ENCODE data around the gene FOXI3.

FOXI3 gene

DNA sequence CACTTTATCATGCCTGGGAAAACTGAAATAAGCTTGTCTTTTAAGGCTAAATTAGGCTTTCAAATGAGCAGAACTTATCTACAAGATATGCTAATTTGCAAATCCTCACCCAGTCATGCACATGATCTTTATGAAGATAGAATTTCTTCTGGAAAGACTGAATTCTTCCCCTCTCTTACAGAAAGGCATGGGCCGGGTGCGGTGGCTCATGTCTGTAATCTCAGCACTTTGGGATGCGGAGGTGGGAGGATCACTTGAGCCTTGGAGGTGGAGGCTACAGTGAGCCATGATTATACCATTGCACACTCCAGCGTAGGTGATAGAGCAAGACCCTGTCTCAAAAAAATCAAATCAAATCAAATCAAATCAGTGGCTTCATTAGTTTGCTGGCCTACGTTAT lies 11.7 kb upstream of the FOXI3 start:
- no peaks in the 10 kb centered on the region for H3K27me3 ChIP-seq (ENCODE audit: low read depth, low read length)
- no peak overlapping the region for H3K4me3 ChIP-seq (ENCODE audit: low read depth in 1 of 2, low read length in 2 of 2)
- no peak overlapping the region for H3K27ac ChIP-seq (ENCODE audit: low read length)

DNA sequence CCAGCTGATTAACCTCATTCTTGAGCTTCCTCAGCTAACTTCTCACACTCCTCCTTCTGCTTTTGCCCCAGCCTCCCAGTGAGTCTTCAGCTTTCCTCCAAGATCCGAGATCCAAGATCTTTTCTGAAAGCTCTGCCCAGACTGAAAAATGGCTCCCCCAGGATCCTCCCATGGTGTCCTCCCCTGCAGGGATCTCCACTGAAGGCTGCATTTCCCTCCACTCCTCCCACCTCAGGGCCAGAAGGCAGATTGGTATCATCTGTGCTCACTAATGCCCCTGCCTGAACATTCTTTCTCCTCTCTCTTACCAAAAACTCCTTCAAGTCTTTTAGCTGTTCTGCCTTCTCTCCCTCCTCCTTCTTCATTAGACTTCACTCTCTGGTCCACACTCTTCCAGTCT lies 6.1 kb upstream of the FOXI3 start:
- Histone ChIP-seq H3K36me3 (ENCODE audit: control insufficient read depth in 1 of 2, insufficient read depth in 2 of 2, low read length in 2 of 2) (no peaks in the 10 kb centered on the region), H3K27me3 (ENCODE audit: low read depth, low read length) (peaks cover 4% of the 10 kb centered on the region), H3K27ac (ENCODE audit: low read length) (no peak overlapping the region), H3K4me1 (ENCODE audit: control insufficient read depth in 1 of 2, insufficient read depth in 2 of 2, low read length in 2 of 2) (no peaks in the 10 kb centered on the region), H3K9me3 (ENCODE audit: control insufficient read depth in 1 of 2, low read length in 2 of 2) (no peaks in the 10 kb centered on the region), H3K4me3 (ENCODE audit: low read depth in 1 of 2, low read length in 2 of 2) (no peak overlapping the region)

More for the DNA sequence above, 11.7 kb upstream of the FOXI3 start:
- Histone ChIP-seq H3K36me3 (ENCODE audit: control insufficient read depth in 1 of 2, insufficient read depth in 2 of 2, low read length in 2 of 2) (no peaks in the 10 kb centered on the region), H3K4me1 (ENCODE audit: control insufficient read depth in 1 of 2, insufficient read depth in 2 of 2, low read length in 2 of 2) (no peaks in the 10 kb centered on the region), H3K9me3 (ENCODE audit: control insufficient read depth in 1 of 2, low read length in 2 of 2) (no peaks in the 10 kb centered on the region)

DNA sequence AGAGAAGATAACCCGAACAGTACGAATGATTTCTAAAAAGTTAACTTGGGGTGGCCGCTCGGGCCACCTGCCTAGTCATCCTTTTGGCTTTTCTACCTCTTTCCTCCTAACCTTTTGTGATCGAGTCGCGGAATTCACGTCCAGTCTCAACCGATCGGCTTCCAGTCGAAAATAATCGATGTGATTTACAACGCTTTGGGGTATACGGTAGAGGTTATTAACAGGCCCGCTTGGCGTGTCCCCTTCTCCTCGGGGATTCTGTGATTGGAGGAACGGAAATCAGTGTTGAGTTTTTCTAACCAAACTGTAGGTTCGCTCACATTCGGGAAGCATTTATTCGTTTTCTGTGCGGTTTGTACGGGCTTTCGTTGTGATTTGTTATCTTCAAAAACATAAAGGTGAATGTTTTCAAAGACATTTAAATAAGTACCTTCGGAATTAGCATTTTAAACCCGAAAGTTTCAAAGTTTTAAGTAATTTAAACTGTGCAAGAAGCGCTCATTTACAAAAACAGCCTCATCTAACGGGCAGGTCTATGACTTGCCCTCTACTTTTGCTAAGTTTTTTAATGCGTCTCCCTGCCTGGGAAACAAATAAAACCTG lies 588 bp upstream of the FOXI3 start:
- peaks cover 23% of the 10 kb centered on the region for H3K27me3 ChIP-seq (ENCODE audit: low read depth, low read length)
- H3K27ac ChIP-seq (ENCODE audit: low read length): no peak overlapping the region
- no peaks in the 10 kb centered on the region for H3K9me3 ChIP-seq (ENCODE audit: control insufficient read depth in 1 of 2, low read length in 2 of 2)
- no peaks in the 10 kb centered on the region for H3K36me3 ChIP-seq (ENCODE audit: control insufficient read depth in 1 of 2, insufficient read depth in 2 of 2, low read length in 2 of 2)
- H3K4me1 ChIP-seq (ENCODE audit: control insufficient read depth in 1 of 2, insufficient read depth in 2 of 2, low read length in 2 of 2): peaks cover 0 to 10% of the 10 kb centered on the region in 2 donors
- H3K4me3 ChIP-seq (ENCODE audit: low read depth in 1 of 2, low read length in 2 of 2): no peak overlapping the region

DNA sequence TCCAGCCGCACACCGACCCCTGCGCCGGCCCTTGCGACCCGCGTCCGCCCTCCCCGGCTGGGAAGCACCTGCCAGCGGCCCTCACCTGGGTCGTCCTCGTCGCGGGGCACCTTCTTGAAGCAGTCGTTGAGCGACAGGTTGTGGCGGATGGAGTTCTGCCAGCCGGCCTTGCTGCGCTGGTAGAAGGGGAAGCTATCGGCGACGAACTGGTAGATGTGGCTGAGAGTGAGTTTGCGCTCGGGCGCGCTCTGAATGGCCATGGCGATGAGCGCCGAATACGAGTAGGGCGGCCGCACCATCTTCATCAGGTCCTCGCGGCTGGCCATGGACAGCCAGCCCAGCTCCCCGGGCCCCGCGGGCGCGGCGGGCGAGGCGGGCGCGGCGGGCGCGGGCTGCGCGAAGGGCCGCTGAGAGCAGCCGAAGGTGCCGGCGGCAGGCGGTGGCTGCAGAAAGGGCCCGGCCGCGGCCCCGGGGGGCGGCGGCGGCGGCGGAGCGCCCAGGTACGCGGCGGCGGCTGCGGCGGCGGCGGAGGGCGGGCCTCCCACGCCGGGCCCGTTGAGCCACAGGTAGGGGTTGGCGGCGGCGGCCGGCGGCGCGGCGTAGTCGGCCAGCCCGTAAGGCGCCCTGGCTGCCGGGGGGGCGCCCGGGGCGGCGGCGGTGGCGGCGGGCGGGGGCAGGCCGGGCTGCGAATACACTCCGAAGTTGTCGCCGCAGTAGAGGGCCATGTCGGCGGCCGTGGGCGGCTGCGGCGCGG lies 505 bp downstream of the FOXI3 start:
- H3K27ac ChIP-seq (ENCODE audit: low read length): no peak overlapping the region
- H3K4me1 ChIP-seq (ENCODE audit: control insufficient read depth in 1 of 2, insufficient read depth in 2 of 2, low read length in 2 of 2): peaks cover 0 to 10% of the 10 kb centered on the region in 2 donors
- H3K9me3 ChIP-seq (ENCODE audit: control insufficient read depth in 1 of 2, low read length in 2 of 2): no peaks in the 10 kb centered on the region
- H3K4me3 ChIP-seq (ENCODE audit: low read depth in 1 of 2, low read length in 2 of 2): no peak overlapping the region
- H3K36me3 ChIP-seq (ENCODE audit: control insufficient read depth in 1 of 2, insufficient read depth in 2 of 2, low read length in 2 of 2): no peaks in the 10 kb centered on the region
- H3K27me3 ChIP-seq (ENCODE audit: low read depth, low read length): peaks cover 23% of the 10 kb centered on the region

DNA sequence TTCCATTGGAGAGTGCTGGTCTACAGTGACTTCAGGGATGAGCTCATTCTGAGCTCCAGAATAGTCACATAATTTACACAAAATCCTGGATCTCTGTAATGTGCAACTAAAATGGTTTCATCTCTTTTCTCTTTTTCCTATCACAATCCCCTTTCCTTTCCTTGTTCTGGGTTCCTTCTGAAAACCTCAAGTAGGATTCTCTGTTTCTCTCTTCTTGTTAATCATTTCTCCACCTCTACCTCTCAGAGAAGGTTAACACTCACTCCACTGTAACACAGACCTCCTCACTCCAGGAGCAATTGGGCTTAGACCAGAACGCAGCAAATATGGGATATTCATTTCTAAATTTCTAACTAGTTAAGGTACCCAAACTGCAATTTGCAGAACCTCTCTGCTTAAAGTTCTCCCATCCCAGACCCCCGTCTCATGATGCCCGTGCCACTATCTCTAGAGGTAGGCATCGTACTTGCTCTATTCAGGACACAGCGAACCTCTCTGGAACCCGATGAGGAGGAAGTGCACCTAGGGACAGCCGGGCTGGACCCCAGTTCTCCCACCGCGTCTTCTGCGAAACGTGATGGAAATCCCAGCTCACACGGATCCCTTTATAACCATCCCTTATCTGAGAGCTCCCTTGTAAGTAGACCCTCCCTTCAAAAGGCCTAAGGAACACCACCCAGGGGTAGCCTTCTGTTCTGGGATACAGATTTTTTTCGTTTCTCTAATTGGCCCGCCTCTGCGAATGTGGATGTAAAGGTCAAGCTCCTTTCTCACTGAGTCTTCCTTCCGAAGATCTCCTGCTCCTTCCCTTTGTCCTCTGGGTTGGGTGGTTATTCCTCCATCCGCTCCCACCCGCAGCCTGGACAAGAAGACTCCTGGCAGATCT lies 1.3 kb downstream of the FOXI3 start:
- Histone ChIP-seq H3K36me3 (ENCODE audit: control insufficient read depth in 1 of 2, insufficient read depth in 2 of 2, low read length in 2 of 2) (no peaks in the 10 kb centered on the region), H3K27me3 (ENCODE audit: low read depth, low read length) (peaks cover 23% of the 10 kb centered on the region), H3K27ac (ENCODE audit: low read length) (no peak overlapping the region), H3K4me3 (ENCODE audit: low read depth in 1 of 2, low read length in 2 of 2) (no peak overlapping the region), H3K9me3 (ENCODE audit: control insufficient read depth in 1 of 2, low read length in 2 of 2) (no peaks in the 10 kb centered on the region), H3K4me1 (ENCODE audit: control insufficient read depth in 1 of 2, insufficient read depth in 2 of 2, low read length in 2 of 2) (peaks cover 0 to 10% of the 10 kb centered on the region in 2 donors)

DNA sequence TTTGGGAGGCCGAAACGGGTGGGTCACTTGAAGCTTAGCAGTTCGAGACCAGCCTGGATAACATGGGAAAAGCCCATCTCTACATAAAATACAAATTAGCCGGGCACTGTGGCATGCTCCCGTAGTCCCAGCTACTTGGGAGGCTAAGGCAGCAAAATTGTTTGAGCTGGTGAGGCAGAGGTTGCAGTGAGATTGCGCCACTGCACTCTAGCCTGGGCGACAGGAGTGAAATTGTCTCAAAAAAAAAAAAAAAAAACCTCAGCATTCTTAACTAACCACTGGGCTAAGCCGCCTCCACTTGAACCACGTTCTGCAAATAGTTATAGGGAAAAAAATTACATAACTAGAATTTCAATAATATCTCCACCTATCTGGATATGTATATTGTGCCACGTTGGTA lies 2.3 kb downstream of the FOXI3 start:
- Histone ChIP-seq H3K4me1 (ENCODE audit: control insufficient read depth in 1 of 2, insufficient read depth in 2 of 2, low read length in 2 of 2) (peaks cover 0 to 10% of the 10 kb centered on the region in 2 donors), H3K27me3 (ENCODE audit: low read depth, low read length) (peaks cover 23% of the 10 kb centered on the region), H3K4me3 (ENCODE audit: low read depth in 1 of 2, low read length in 2 of 2) (no peak overlapping the region), H3K36me3 (ENCODE audit: control insufficient read depth in 1 of 2, insufficient read depth in 2 of 2, low read length in 2 of 2) (no peaks in the 10 kb centered on the region), H3K9me3 (ENCODE audit: control insufficient read depth in 1 of 2, low read length in 2 of 2) (no peaks in the 10 kb centered on the region), H3K27ac (ENCODE audit: low read length) (no peak overlapping the region)

DNA sequence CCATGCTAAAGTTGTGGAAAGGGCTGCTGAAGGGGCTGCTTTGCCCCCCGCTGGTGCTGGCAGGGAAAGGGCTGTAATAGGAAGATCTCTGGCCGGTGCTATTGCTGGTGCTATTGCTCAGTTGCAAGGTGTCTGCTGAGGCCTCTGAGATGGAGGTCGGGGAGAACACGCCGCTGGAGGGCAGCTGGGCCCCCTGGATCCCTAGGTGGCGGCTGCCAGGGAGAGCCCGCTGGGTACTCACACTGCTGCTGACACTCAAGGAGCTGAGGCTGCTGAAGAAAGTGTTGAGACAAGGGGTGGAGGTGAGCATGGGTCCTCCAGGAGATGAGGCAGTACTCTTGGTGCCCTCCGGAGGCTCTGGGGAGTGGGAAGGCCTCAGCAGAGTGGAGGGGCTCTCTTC lies 4.2 kb downstream of the FOXI3 start:
- Histone ChIP-seq H3K9me3 (ENCODE audit: control insufficient read depth in 1 of 2, low read length in 2 of 2) (no peaks in the 10 kb centered on the region), H3K27me3 (ENCODE audit: low read depth, low read length) (peaks cover 15% of the 10 kb centered on the region), H3K36me3 (ENCODE audit: control insufficient read depth in 1 of 2, insufficient read depth in 2 of 2, low read length in 2 of 2) (no peaks in the 10 kb centered on the region), H3K4me3 (ENCODE audit: low read depth in 1 of 2, low read length in 2 of 2) (no peak overlapping the region), H3K4me1 (ENCODE audit: control insufficient read depth in 1 of 2, insufficient read depth in 2 of 2, low read length in 2 of 2) (peaks cover 0 to 10% of the 10 kb centered on the region in 2 donors), H3K27ac (ENCODE audit: low read length) (no peak overlapping the region)

DNA sequence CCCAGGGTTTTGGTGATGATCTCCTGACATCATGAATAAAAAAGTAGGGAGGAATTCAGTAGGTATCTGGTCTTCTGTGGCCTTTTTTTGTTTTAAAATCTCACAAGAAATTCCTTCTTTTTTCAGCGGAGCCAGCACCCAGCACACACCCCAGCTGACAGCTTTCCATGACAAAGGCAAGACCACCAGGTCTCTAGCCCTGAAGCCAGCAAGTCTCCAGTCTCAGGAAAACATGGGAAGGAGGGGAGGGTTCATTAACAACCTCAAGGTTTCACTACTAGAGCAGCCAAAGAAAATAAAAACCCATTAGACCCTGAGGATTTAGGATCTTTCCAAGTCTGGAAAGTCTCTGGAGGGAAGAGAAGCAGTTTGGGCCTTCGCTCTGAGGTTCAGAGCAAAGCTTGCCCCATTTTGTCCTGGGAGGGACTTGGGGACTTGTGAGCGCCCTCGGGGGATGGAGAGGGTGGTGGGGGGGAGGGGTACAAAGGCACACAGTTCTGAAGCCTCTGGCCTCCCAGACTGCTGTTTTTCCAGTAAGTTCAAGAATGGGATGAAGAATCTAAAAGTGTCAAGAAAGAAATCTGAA lies 9.0 kb downstream of the FOXI3 start:
- H3K9me3 ChIP-seq (ENCODE audit: control insufficient read depth in 1 of 2, low read length in 2 of 2): no peaks in the 10 kb centered on the region
- no peaks in the 10 kb centered on the region for H3K4me1 ChIP-seq (ENCODE audit: control insufficient read depth in 1 of 2, insufficient read depth in 2 of 2, low read length in 2 of 2)
- no peaks in the 10 kb centered on the region for H3K36me3 ChIP-seq (ENCODE audit: control insufficient read depth in 1 of 2, insufficient read depth in 2 of 2, low read length in 2 of 2)
- H3K27ac ChIP-seq (ENCODE audit: low read length): no peak overlapping the region
- no peaks in the 10 kb centered on the region for H3K27me3 ChIP-seq (ENCODE audit: low read depth, low read length)
- H3K4me3 ChIP-seq (ENCODE audit: low read depth in 1 of 2, low read length in 2 of 2): no peak overlapping the region

DNA sequence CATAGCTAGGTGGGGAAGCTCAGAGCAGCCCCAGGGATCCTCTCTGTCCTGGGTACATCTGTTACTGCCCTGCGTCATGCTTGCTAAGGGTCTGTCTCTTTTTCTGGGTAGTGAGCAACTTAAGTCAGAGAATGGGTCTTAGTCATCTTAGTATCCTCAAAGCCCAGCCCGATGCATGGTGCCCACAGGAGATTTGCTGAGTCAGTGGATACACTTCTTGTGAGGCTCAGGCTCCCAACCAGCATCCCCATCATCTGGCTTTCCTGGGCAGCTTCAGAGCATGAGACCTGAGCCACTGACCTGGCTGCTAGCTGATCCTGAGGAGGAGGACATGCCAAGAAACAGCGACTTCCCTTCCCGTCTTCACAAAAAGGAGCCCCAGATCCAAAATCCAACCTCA lies 10.0 kb downstream of the FOXI3 start:
- Histone ChIP-seq H3K4me1 (ENCODE audit: control insufficient read depth in 1 of 2, insufficient read depth in 2 of 2, low read length in 2 of 2) (no peaks in the 10 kb centered on the region), H3K36me3 (ENCODE audit: control insufficient read depth in 1 of 2, insufficient read depth in 2 of 2, low read length in 2 of 2) (no peaks in the 10 kb centered on the region), H3K4me3 (ENCODE audit: low read depth in 1 of 2, low read length in 2 of 2) (no peak overlapping the region), H3K27me3 (ENCODE audit: low read depth, low read length) (no peaks in the 10 kb centered on the region), H3K27ac (ENCODE audit: low read length) (no peak overlapping the region), H3K9me3 (ENCODE audit: control insufficient read depth in 1 of 2, low read length in 2 of 2) (no peaks in the 10 kb centered on the region)

DNA sequence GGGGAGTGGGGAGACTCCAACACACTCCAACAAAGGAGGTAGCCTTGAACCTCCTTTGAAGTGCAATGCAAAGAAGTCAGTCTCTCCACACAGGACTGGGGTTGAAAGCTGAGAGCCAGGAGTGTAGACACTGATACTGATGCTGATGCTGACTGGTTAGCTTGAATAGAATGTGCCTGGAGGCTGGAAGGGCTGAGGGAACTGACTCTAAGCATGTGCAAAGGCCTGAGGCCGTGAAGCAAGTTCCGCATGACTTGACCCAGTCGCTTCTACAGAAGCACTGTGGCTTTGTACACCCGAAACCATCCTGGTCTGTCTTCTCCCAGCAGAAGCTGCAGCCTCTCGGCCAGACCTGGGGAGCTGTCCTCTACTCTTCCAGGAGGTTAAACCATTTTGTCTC lies 10.4 kb downstream of the FOXI3 start:
- no peaks in the 10 kb centered on the region for H3K27me3 ChIP-seq (ENCODE audit: low read depth, low read length)

DNA sequence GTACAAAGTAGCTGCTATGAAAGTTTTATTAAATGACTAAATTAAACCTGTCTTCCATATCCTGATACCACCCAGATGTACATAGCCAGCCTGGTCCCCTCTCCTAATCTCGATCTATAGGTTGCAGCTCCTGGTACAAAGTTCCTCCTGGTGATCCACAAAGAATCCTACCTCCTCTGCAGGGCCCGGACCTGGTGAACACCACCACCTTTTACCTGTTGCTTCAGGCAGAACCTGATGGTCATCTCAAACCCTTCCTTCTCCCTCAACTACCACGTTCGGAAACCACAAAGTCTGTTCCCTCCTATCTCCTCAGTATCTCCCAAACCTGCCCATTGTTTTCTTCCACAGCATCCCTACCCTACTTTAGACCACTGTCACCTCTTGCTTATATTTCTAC lies 15.5 kb downstream of the FOXI3 start:
- H3K27me3 ChIP-seq (ENCODE audit: low read depth, low read length): no peaks in the 10 kb centered on the region
- H3K4me1 ChIP-seq (ENCODE audit: control insufficient read depth in 1 of 2, insufficient read depth in 2 of 2, low read length in 2 of 2): no peaks in the 10 kb centered on the region
- H3K27ac ChIP-seq (ENCODE audit: low read length): no peak overlapping the region
- peaks cover 0 to 2% of the 10 kb centered on the region in 2 donors for H3K9me3 ChIP-seq (ENCODE audit: control insufficient read depth in 1 of 2, low read length in 2 of 2)
- no peaks in the 10 kb centered on the region for H3K36me3 ChIP-seq (ENCODE audit: control insufficient read depth in 1 of 2, insufficient read depth in 2 of 2, low read length in 2 of 2)
- no peak overlapping the region for H3K4me3 ChIP-seq (ENCODE audit: low read depth in 1 of 2, low read length in 2 of 2)

More for the DNA sequence above, 10.4 kb downstream of the FOXI3 start:
- H3K9me3 ChIP-seq (ENCODE audit: control insufficient read depth in 1 of 2, low read length in 2 of 2): no peaks in the 10 kb centered on the region
- H3K36me3 ChIP-seq (ENCODE audit: control insufficient read depth in 1 of 2, insufficient read depth in 2 of 2, low read length in 2 of 2): no peaks in the 10 kb centered on the region
- no peaks in the 10 kb centered on the region for H3K4me1 ChIP-seq (ENCODE audit: control insufficient read depth in 1 of 2, insufficient read depth in 2 of 2, low read length in 2 of 2)
- no peak overlapping the region for H3K4me3 ChIP-seq (ENCODE audit: low read depth in 1 of 2, low read length in 2 of 2)
- H3K27ac ChIP-seq (ENCODE audit: low read length): no peak overlapping the region

Measured in muscle layer of duodenum (tissue), 2 donors.